Aortic smooth muscle cell (primary cell): ENCODE results near the gene TAS2R10. TPM values are rescaled to one million over a fixed set of nuclear protein-coding genes. Genes with fewer than 3 reads are reported as not detected.

Experiments
- total RNA-seq: library from RNA; depleted of rRNA; stranded (reverse); fragments of >200 nt; gene quantifications from 2 replicates; pipeline ENCODE4 v1.2.3, GENCODE V29; 2014

Gene TAS2R10
- 0.87 and 0.92 TPM in 2 replicates for total RNA-seq

GRCh38 chr12:10826258-10826657 is at the start of gene TAS2R10:
Gene TAS2R10 (minus strand): TSS chr12:10826358. CDS start chr12:10826269, 89 bp downstream.

GRCh38 chr12:10849425-10849878 is 23.3 kb upstream of the TAS2R10 start, which contains the start of gene PRR4:
Gene PRR4 (minus strand): TSS chr12:10849475. CDS start chr12:10849437, 38 bp downstream.

GRCh38 chr12:10810068-10810467 is 16.1 kb downstream of the TAS2R10 start, which contains the start of gene TAS2R9:
Gene TAS2R9 (minus strand): TSS chr12:10810168. CDS start chr12:10810075, 93 bp downstream.

GRCh38 chr12:10807186-10807585 is 19.0 kb downstream of the TAS2R10 start, which contains the start of gene TAS2R8:
Gene TAS2R8 (minus strand): TSS chr12:10807286. CDS start chr12:10806980, 306 bp downstream.

GRCh38 chr12:10802587-10802986 is 23.6 kb downstream of the TAS2R10 start, which contains the start of gene TAS2R7:
Gene TAS2R7 (minus strand): TSS chr12:10802627. CDS start chr12:10802570, 57 bp downstream.

Other genes with a start within 250 kb of the TAS2R10 start
- gene MAGOHB, start 212.7 kb downstream of the TAS2R10 start, total RNA-seq: 21.7 and 27.8 TPM in 2 replicates
- 0.40 and 0.56 TPM in 2 replicates for gene STYK1, start 152.3 kb downstream of the TAS2R10 start, total RNA-seq
- gene YBX3, start 103.0 kb downstream of the TAS2R10 start, total RNA-seq: 77.0 and 94.3 TPM in 2 replicates
- not detected in 2 replicates for gene TAS2R7, start 23.7 kb downstream of the TAS2R10 start, total RNA-seq
- gene TAS2R8, start 19.1 kb downstream of the TAS2R10 start, total RNA-seq: not detected in 2 replicates
- 0.19 TPM in 1 of 2 replicates, not detected in the other for gene TAS2R9, start 16.2 kb downstream of the TAS2R10 start, total RNA-seq
- gene PRR4, start 23.1 kb upstream of the TAS2R10 start, total RNA-seq: 0.53 and 2.2 TPM in 2 replicates
- gene PRH1, start 57.9 kb upstream of the TAS2R10 start, total RNA-seq: 11.9 and 22.6 TPM in 2 replicates
- gene TAS2R13, start 83.2 kb upstream of the TAS2R10 start, total RNA-seq: 0.92 and 2.5 TPM in 2 replicates
- gene PRH2, start 102.9 kb upstream of the TAS2R10 start, total RNA-seq: not detected in 2 replicates
- 1.7 and 3.2 TPM in 2 replicates for gene TAS2R14, start 112.9 kb upstream of the TAS2R10 start, total RNA-seq
- 1.8 and 4.7 TPM in 2 replicates for gene TAS2R50, start 160.6 kb upstream of the TAS2R10 start, total RNA-seq
- 1.8 and 3.9 TPM in 2 replicates for gene TAS2R20, start 171.9 kb upstream of the TAS2R10 start, total RNA-seq
- gene TAS2R19, start 196.3 kb upstream of the TAS2R10 start, total RNA-seq: 2.8 and 6.0 TPM in 2 replicates
- 2.2 and 3.9 TPM in 2 replicates for gene TAS2R31, start 205.0 kb upstream of the TAS2R10 start, total RNA-seq
- 1.1 and 2.8 TPM in 2 replicates for gene TAS2R46, start 235.9 kb upstream of the TAS2R10 start, total RNA-seq